Chondrocyte (in vitro differentiated cells): ENCODE data around the gene SYTL3. TPM values are rescaled to one million over a fixed set of nuclear protein-coding genes. Genes with fewer than 3 reads are reported as not detected.

ENCODE experiments used
- DNase-seq: peaks from one replicate; pipeline ENCODE4 v3.0.0; 2021; ENCODE audit warnings: mixed read lengths, low spot score
- H3K27ac Mint-ChIP-seq: one replicate; pipeline ENCODE4 v1.8.0; 2021; ENCODE audit warnings: mild to moderate bottlenecking, moderate library complexity, mixed read lengths; ENCODE audit not compliant: unreplicated experiment
- H3K27me3 Mint-ChIP-seq: 2 replicates; pipeline ENCODE4 v1.8.0; 2021; ENCODE audit warnings: low read depth, mixed read lengths
- H3K36me3 Mint-ChIP-seq: 2 replicates; pipeline ENCODE4 v1.8.0; 2021; ENCODE audit warnings: low read depth, mixed read lengths
- H3K4me1 Mint-ChIP-seq: 2 replicates; pipeline ENCODE4 v1.8.0; 2021; ENCODE audit warnings: low read depth, mild to moderate bottlenecking, mixed read lengths
- H3K4me3 Mint-ChIP-seq: one replicate; pipeline ENCODE4 v1.8.0; 2021; ENCODE audit warnings: mild to moderate bottlenecking, moderate library complexity, mixed read lengths; ENCODE audit not compliant: unreplicated experiment
- H3K9me3 Mint-ChIP-seq: 2 replicates; pipeline ENCODE4 v1.8.0; 2021; ENCODE audit warnings: low read depth, mixed read lengths
- CTCF ChIP-seq: fragments of 200-600 bp; sonication (generic); IDR thresholded peaks from 2 replicates; pipeline ENCODE4 v1.5.0; 2021; ENCODE audit warnings: antibody characterized with exemption, mild to moderate bottlenecking, moderate library complexity
- total RNA-seq: library from RNA; stranded (reverse); gene quantifications from 3 replicates; pipeline ENCODE4 v1.2.1, GENCODE V29; 2021

The SYTL3 gene
- total RNA-seq, 1 donor from 2014 or later: 1.4 TPM

GRCh38 chr6:158626360-158627167, 23.3 kb upstream of the SYTL3 start:
- no peaks in the 10 kb centered on the region for H3K9me3 Mint-ChIP-seq
- H3K36me3 Mint-ChIP-seq: peaks cover 34% of the 10 kb centered on the region
- H3K27ac Mint-ChIP-seq: no peak overlapping the region
- no peak for DNase-seq
- peaks cover 18% of the 10 kb centered on the region for H3K4me1 Mint-ChIP-seq
- H3K4me3 Mint-ChIP-seq: no peak overlapping the region
- H3K27me3 Mint-ChIP-seq: no peaks in the 10 kb centered on the region
- TF ChIP-seq CTCF: no peak

- no peak for TF ChIP-seq CTCF
- H3K27me3 Mint-ChIP-seq: no peaks in the 10 kb centered on the region
- peaks cover 39% of the 10 kb centered on the region for H3K36me3 Mint-ChIP-seq
- H3K4me3 Mint-ChIP-seq: no peak overlapping the region
- H3K9me3 Mint-ChIP-seq: no peaks in the 10 kb centered on the region
- H3K27ac Mint-ChIP-seq: no peak overlapping the region
- H3K4me1 Mint-ChIP-seq: peaks cover 24% of the 10 kb centered on the region
- no peak for DNase-seq
Measured at GRCh38 chr6:158627168-158627939, 22.5 kb upstream of the SYTL3 start.

- no peaks in the 10 kb centered on the region for H3K9me3 Mint-ChIP-seq
- no peaks in the 10 kb centered on the region for H3K27me3 Mint-ChIP-seq
- DNase-seq: no peak
- H3K4me3 Mint-ChIP-seq: no peak overlapping the region
- TF ChIP-seq CTCF: no peak
- peaks cover 26% of the 10 kb centered on the region for H3K4me1 Mint-ChIP-seq
- H3K36me3 Mint-ChIP-seq: peaks cover 38% of the 10 kb centered on the region
- H3K27ac Mint-ChIP-seq: no peak overlapping the region
Measured at GRCh38 chr6:158627940-158628211, 22.0 kb upstream of the SYTL3 start.

- Mint-ChIP-seq H3K36me3 (peaks cover 39% of the 10 kb centered on the region), H3K9me3 (no peaks in the 10 kb centered on the region), H3K27me3 (no peaks in the 10 kb centered on the region), H3K4me1 (peaks cover 26% of the 10 kb centered on the region), H3K27ac (no peak overlapping the region), H3K4me3 (no peak overlapping the region)
- DNase-seq: no peak
- TF ChIP-seq CTCF: no peak
Measured at GRCh38 chr6:158628542-158628941, 21.3 kb upstream of the SYTL3 start.

- no peak for DNase-seq
- Mint-ChIP-seq H3K27me3 (no peaks in the 10 kb centered on the region), H3K9me3 (no peaks in the 10 kb centered on the region), H3K4me1 (peaks cover 26% of the 10 kb centered on the region), H3K36me3 (peaks cover 38% of the 10 kb centered on the region), H3K4me3 (no peak overlapping the region), H3K27ac (no peak overlapping the region)
- peak; percentile 36 for TF ChIP-seq CTCF
Measured at GRCh38 chr6:158629367-158630221, 20.3 kb upstream of the SYTL3 start.
